Measurements from ENCODE around the gene RPS6KA2.

RPS6KA2 gene

GRCh38 chr6:166567107-166567506 lies 59.9 kb downstream of the RPS6KA2 start:
- Histone ChIP-seq H3K9ac (ENCODE audit: low read length) (no peak overlapping the region), H3K36me3 (ENCODE audit: control insufficient read depth, insufficient read depth, low read length) (no peaks in the 10 kb centered on the region), H3K4me1 (ENCODE audit: control insufficient read depth, insufficient read depth, low read length) (peaks cover 5% of the 10 kb centered on the region), H3K27me3 (ENCODE audit: control insufficient read depth, insufficient read depth, low read length) (no peaks in the 10 kb centered on the region), H3K27ac (ENCODE audit: low read depth, low read length) (no peak overlapping the region), H3K4me3 (ENCODE audit: low read depth, low read length) (no peak overlapping the region), H3K9me3 (ENCODE audit: control insufficient read depth, insufficient read depth, low read depth, low read length) (no peaks in the 10 kb centered on the region)

DNA sequence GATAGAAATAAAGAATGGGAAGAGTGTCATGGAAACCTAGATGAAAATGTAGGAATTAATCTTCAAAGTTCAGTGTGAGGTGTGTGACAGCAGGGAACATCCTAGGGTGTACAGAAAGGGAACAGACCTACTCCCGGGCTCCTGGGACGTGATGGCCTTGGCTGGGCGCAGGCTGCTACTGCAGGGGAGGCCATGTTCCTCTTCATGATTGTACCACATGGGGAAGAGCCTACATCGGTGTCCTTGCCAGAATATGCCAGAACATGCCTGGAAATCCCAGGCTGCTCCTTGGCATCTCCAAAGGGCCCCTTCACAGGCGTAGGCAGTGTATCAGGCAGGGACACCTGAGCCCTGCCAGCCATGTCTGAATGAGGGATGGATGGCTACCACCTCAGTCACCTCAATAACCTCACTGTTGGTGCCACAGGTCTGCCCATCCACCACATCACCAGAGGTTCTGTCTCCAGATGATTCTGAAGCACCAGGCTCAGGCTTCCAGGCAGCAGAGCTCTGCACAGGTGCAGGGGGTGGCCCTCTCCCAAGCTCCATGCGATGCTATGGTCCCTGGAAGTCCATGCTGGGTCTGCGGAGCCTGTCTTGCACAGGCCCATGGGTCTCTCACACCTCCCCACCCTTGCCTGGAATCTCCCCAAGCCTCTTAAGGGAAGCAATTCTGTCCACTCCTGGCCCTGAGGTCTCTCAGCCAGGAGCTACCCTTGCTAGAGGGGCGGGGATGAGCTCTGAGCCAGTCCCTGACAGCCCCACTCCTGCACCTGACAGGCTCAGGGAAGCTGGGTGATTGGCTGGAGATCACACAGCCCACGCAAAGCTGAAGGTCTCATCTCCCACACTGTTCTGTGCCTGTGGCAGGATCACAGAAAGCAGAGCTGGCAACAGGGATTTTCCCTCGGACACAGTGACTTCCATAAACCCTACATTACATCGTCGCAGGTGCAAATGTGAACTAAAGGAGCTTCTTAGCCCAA lies 60.7 kb downstream of the RPS6KA2 start:
- Histone ChIP-seq H3K4me1 (ENCODE audit: control insufficient read depth, insufficient read depth, low read length) (peaks cover 4% of the 10 kb centered on the region), H3K9me3 (ENCODE audit: control insufficient read depth, insufficient read depth, low read depth, low read length) (no peaks in the 10 kb centered on the region), H3K27ac (ENCODE audit: low read depth, low read length) (no peak overlapping the region), H3K9ac (ENCODE audit: low read length) (no peak overlapping the region), H3K27me3 (ENCODE audit: control insufficient read depth, insufficient read depth, low read length) (no peaks in the 10 kb centered on the region), H3K4me3 (ENCODE audit: low read depth, low read length) (no peak overlapping the region), H3K36me3 (ENCODE audit: control insufficient read depth, insufficient read depth, low read length) (no peaks in the 10 kb centered on the region)

DNA sequence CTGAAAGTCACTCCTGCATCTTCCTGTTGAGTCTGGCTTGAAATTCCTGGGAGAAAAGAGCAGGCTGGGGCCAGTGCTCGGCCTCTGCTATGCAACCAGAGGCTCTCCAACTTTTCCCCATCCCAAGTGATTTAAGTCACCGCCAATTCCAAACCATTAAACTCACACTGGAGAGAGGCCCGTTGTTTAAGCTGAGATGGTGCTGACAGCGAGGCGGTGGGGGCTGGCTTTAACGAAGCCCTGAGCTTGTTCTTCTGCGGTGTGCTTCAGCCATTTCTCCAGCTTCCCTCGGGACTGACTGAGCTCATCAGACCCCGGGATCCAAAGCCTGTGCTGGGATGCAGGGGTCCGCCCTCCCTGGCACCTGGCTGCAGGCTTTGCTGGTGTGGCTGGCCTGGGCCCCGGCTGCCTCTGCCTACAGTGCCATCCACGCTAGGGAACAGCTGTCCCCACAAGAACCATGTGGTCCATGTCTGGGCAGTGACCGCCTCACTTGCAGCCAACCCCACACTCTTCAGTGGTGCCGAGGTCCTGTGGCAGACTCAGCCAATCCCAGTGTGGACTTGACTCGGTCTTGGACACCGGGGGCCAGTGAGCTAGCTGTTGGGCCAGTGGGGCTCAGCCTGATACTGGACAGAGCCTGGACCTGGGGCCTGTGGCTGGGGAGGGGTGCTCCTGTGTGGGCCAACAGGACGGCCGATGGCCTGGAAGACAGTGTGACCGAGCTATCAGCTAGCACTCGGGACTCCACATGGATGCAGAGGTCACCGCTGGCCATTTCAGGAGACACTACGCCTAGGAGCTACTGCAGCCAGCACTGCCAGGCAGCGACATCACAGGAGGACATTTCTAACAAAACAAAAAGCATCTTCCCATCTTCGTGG lies 61.7 kb downstream of the RPS6KA2 start:
- H3K4me3 ChIP-seq (ENCODE audit: low read depth, low read length): no peak overlapping the region
- H3K36me3 ChIP-seq (ENCODE audit: control insufficient read depth, insufficient read depth, low read length): no peaks in the 10 kb centered on the region
- H3K9ac ChIP-seq (ENCODE audit: low read length): no peak overlapping the region
- H3K9me3 ChIP-seq (ENCODE audit: control insufficient read depth, insufficient read depth, low read depth, low read length): no peaks in the 10 kb centered on the region
- no peak overlapping the region for H3K27ac ChIP-seq (ENCODE audit: low read depth, low read length)
- H3K4me1 ChIP-seq (ENCODE audit: control insufficient read depth, insufficient read depth, low read length): peaks cover 4% of the 10 kb centered on the region; the same call in 1 of the 2 replicates
- H3K27me3 ChIP-seq (ENCODE audit: control insufficient read depth, insufficient read depth, low read length): no peaks in the 10 kb centered on the region

GRCh38 chr6:166563805-166564204 lies 63.2 kb downstream of the RPS6KA2 start:
- no peak overlapping the region for H3K9ac ChIP-seq (ENCODE audit: low read length)
- no peaks in the 10 kb centered on the region for H3K36me3 ChIP-seq (ENCODE audit: control insufficient read depth, insufficient read depth, low read length)
- no peak overlapping the region for H3K4me3 ChIP-seq (ENCODE audit: low read depth, low read length)
- H3K27ac ChIP-seq (ENCODE audit: low read depth, low read length): no peak overlapping the region
- peaks cover 4% of the 10 kb centered on the region; the same call in 1 of the 2 replicates for H3K4me1 ChIP-seq (ENCODE audit: control insufficient read depth, insufficient read depth, low read length)
- no peaks in the 10 kb centered on the region for H3K27me3 ChIP-seq (ENCODE audit: control insufficient read depth, insufficient read depth, low read length)
- peaks cover 6% of the 10 kb centered on the region; the same call in 1 of the 2 replicates for H3K9me3 ChIP-seq (ENCODE audit: control insufficient read depth, insufficient read depth, low read depth, low read length)

- no peaks in the 10 kb centered on the region for H3K27me3 ChIP-seq (ENCODE audit: control insufficient read depth, insufficient read depth, low read length)
- no peak overlapping the region for H3K27ac ChIP-seq (ENCODE audit: low read depth, low read length)
- no peaks in the 10 kb centered on the region for H3K36me3 ChIP-seq (ENCODE audit: control insufficient read depth, insufficient read depth, low read length)
- no peak overlapping the region for H3K9ac ChIP-seq (ENCODE audit: low read length)
- no peak overlapping the region for H3K4me3 ChIP-seq (ENCODE audit: low read depth, low read length)
- peaks cover 6% of the 10 kb centered on the region; the same call in 1 of the 2 replicates for H3K9me3 ChIP-seq (ENCODE audit: control insufficient read depth, insufficient read depth, low read depth, low read length)
- peaks cover 4% of the 10 kb centered on the region; the same call in 1 of the 2 replicates for H3K4me1 ChIP-seq (ENCODE audit: control insufficient read depth, insufficient read depth, low read length)
Measured at GRCh38 chr6:166563200-166563599, 63.9 kb downstream of the RPS6KA2 start.

GRCh38 chr6:166562726-166563125 lies 64.3 kb downstream of the RPS6KA2 start:
- no peak overlapping the region for H3K4me3 ChIP-seq (ENCODE audit: low read depth, low read length)
- H3K27me3 ChIP-seq (ENCODE audit: control insufficient read depth, insufficient read depth, low read length): no peaks in the 10 kb centered on the region
- H3K9me3 ChIP-seq (ENCODE audit: control insufficient read depth, insufficient read depth, low read depth, low read length): peaks cover 6% of the 10 kb centered on the region; the same call in 1 of the 2 replicates
- no peak overlapping the region for H3K9ac ChIP-seq (ENCODE audit: low read length)
- no peak overlapping the region for H3K27ac ChIP-seq (ENCODE audit: low read depth, low read length)
- no peaks in the 10 kb centered on the region for H3K36me3 ChIP-seq (ENCODE audit: control insufficient read depth, insufficient read depth, low read length)
- H3K4me1 ChIP-seq (ENCODE audit: control insufficient read depth, insufficient read depth, low read length): peaks cover 4% of the 10 kb centered on the region; the same call in 1 of the 2 replicates

- Histone ChIP-seq H3K4me3 (ENCODE audit: low read depth, low read length) (no peak overlapping the region), H3K27me3 (ENCODE audit: control insufficient read depth, insufficient read depth, low read length) (no peaks in the 10 kb centered on the region), H3K9me3 (ENCODE audit: control insufficient read depth, insufficient read depth, low read depth, low read length) (peaks cover 6% of the 10 kb centered on the region; the same call in 1 of the 2 replicates), H3K4me1 (ENCODE audit: control insufficient read depth, insufficient read depth, low read length) (peaks cover 7% of the 10 kb centered on the region; the same call in 1 of the 2 replicates), H3K36me3 (ENCODE audit: control insufficient read depth, insufficient read depth, low read length) (no peaks in the 10 kb centered on the region), H3K9ac (ENCODE audit: low read length) (no peak overlapping the region), H3K27ac (ENCODE audit: low read depth, low read length) (no peak overlapping the region)
Measured at GRCh38 chr6:166561771-166562359, 65.2 kb downstream of the RPS6KA2 start.

GRCh38 chr6:166560222-166560621 lies 66.8 kb downstream of the RPS6KA2 start:
- Histone ChIP-seq H3K9me3 (ENCODE audit: control insufficient read depth, insufficient read depth, low read depth, low read length) (peaks cover 6% of the 10 kb centered on the region; the same call in 1 of the 2 replicates), H3K4me3 (ENCODE audit: low read depth, low read length) (no peak overlapping the region), H3K27me3 (ENCODE audit: control insufficient read depth, insufficient read depth, low read length) (no peaks in the 10 kb centered on the region), H3K9ac (ENCODE audit: low read length) (no peak overlapping the region), H3K4me1 (ENCODE audit: control insufficient read depth, insufficient read depth, low read length) (peaks cover 9% of the 10 kb centered on the region; the same call in 1 of the 2 replicates), H3K27ac (ENCODE audit: low read depth, low read length) (no peak overlapping the region), H3K36me3 (ENCODE audit: control insufficient read depth, insufficient read depth, low read length) (no peaks in the 10 kb centered on the region)

- peaks cover 9% of the 10 kb centered on the region; the same call in 1 of the 2 replicates for H3K4me1 ChIP-seq (ENCODE audit: control insufficient read depth, insufficient read depth, low read length)
- H3K9ac ChIP-seq (ENCODE audit: low read length): no peak overlapping the region
- no peak overlapping the region for H3K27ac ChIP-seq (ENCODE audit: low read depth, low read length)
- H3K36me3 ChIP-seq (ENCODE audit: control insufficient read depth, insufficient read depth, low read length): no peaks in the 10 kb centered on the region
- no peaks in the 10 kb centered on the region for H3K27me3 ChIP-seq (ENCODE audit: control insufficient read depth, insufficient read depth, low read length)
- H3K9me3 ChIP-seq (ENCODE audit: control insufficient read depth, insufficient read depth, low read depth, low read length): peaks cover 6% of the 10 kb centered on the region; the same call in 1 of the 2 replicates
- H3K4me3 ChIP-seq (ENCODE audit: low read depth, low read length): no peak overlapping the region
Measured at GRCh38 chr6:166559662-166560061, 67.4 kb downstream of the RPS6KA2 start.

DNA sequence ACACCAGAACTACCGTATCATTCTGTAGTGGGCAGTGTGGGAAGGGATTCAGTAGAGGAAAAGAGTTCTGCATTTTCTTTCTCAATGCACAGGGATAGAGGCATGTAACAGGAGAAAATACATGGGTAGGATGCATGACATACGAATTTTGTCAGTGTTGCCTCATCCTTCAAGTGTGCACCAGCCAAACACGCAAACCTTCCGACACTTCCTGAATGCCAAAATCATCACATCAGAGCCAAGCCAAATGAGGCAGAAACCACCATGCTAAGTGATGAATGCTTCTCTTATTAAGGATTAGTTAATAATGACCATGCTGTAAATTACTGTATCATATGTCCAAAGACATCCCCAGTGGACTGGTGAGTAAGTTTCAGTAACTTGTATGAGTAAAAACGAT lies 67.8 kb downstream of the RPS6KA2 start:
- H3K36me3 ChIP-seq (ENCODE audit: control insufficient read depth, insufficient read depth, low read length): no peaks in the 10 kb centered on the region
- peaks cover 9% of the 10 kb centered on the region; the same call in 1 of the 2 replicates for H3K4me1 ChIP-seq (ENCODE audit: control insufficient read depth, insufficient read depth, low read length)
- H3K27ac ChIP-seq (ENCODE audit: low read depth, low read length): no peak overlapping the region
- H3K27me3 ChIP-seq (ENCODE audit: control insufficient read depth, insufficient read depth, low read length): no peaks in the 10 kb centered on the region
- H3K4me3 ChIP-seq (ENCODE audit: low read depth, low read length): no peak overlapping the region
- H3K9ac ChIP-seq (ENCODE audit: low read length): no peak overlapping the region
- H3K9me3 ChIP-seq (ENCODE audit: control insufficient read depth, insufficient read depth, low read depth, low read length): peaks cover 6% of the 10 kb centered on the region; the same call in 1 of the 2 replicates
